ENCODE data around the gene EFHC1. TPM values are rescaled to one million over a fixed set of nuclear protein-coding genes. Genes with fewer than 3 reads are reported as not detected.

EFHC1 gene
- total RNA-seq, 1 donor from 2014 or later, result 1.6 TPM

DNA sequence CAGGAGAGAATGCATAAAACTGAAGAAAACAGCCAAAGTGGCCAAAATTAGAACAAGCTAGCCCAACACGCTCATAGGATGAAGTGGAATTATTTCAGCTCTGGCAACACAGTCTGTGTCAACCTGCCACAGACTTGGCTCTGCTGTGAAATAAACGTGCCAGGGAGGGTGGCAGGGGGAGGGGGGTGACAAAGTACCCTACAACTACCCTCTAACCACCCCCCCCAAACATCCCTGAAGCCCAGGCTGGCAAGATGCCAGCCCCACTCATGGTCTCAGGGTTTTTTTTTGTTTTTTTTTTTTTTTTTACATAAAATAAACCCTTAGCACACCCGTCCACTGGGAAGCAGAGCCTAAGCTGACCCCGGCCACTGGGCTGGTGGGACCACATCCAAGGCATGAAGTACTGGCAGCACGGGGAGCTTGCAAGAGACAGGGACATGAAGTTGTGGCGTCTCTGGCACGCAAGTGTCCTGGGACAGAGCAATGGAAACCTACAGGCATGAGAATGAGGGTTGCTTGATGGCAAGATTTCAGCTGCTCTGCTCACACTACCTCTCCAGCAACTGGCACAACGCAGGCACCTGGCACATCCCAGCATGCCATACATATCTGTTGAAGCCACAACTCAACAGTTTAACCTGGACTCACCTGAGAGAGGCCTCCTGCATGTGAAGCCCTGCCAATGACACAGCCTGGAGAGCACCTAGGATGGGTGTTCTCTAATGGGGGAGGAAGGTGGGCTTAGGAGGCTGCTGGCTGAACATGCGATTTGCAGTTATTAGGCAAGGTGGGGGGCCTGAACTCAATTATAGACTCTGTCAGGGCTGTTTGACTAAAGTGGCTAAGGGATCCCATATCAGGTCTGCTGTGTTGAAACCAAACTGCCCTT, 80.3 kb downstream of the EFHC1 start:
- intact Hi-C loops (cut with micrococcal nuclease), result no loop called here

GRCh38 chr6:52502306-52503029, 82.3 kb downstream of the EFHC1 start:
- intact Hi-C loops (cut with micrococcal nuclease), result no loop called here

DNA sequence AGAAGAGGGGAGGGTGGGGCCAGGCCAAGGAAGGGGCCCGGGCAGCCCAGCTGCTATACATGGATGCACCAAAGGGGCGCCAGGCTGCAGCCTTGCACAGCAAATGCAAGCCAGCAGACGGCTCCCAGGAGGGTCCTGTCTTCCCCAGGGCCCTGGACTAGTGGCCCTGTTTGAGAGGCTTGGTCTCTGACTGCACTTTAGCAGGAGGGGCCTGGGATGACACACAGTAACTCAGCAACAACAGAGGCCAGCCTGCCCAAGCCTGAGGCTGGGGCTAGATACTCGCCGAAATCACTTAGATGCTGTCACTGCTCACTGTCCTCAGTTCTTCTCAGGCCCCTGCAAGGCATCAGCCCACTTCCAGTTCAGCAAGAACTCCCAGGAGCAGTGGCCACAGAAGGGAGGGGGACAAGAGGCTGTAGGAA, 83.2 kb downstream of the EFHC1 start:
- intact Hi-C loops (cut with micrococcal nuclease), result no loop called here

GRCh38 chr6:52503851-52504781, 84.0 kb downstream of the EFHC1 start:
- intact Hi-C loops (cut with micrococcal nuclease), result no loop called here

- intact Hi-C loops (cut with micrococcal nuclease), result no loop called here
Measured at GRCh38 chr6:52504782-52505136, 84.6 kb downstream of the EFHC1 start.

DNA sequence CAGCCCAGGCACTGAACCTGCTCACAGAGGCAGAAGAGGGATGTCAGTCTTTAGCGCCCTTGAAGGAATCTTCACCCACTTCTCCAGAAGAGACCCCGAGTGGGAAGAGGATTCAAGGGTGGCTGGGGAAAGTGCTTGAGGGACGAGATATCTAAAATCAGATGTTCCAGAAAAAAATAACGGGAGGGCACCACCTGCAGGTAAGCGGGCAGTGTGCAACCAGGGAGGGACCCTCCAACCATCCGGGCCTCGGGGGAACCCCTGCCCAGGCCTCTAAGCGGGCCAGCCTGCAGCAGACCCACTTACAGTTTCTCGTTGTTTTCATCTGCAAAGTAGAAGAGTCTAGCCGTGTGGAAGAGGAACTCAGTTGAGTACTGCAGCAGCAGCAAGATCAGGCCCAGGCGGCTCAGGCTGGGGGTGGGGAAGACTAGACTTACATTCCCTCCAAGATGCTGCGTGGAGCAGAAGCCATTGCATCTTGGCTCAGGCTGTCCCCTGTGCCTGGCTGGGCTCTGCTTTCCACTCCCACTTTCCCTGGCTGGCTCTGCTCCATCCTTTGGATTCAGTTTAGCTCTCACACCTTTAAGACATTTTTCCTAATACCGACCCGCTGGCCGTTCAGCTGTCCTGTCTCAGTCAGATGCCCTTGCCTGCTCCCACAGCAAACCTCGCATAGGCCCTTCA, 85.7 kb downstream of the EFHC1 start:
- intact Hi-C loops (cut with micrococcal nuclease), result no loop called here

DNA sequence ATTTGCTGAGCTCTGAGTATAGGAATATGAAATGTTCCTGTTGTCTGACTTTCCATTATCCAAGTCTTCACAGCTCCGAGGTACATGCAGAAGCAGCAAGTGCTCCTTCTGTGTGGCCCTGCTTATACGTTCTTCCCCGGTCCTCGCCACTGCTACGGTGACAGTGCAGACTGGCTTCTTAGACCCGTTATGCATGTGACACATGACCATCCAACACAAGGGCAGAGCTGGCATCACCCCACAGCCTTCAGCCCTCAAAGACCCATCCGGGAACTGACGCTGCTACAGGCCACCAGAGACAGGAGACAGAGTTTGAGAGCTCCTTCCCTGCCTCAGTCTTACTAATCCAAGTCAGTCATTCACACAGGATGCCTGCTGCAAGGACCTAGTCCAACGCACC, 86.3 kb downstream of the EFHC1 start:
- intact Hi-C loops (cut with micrococcal nuclease), result no loop called here

DNA sequence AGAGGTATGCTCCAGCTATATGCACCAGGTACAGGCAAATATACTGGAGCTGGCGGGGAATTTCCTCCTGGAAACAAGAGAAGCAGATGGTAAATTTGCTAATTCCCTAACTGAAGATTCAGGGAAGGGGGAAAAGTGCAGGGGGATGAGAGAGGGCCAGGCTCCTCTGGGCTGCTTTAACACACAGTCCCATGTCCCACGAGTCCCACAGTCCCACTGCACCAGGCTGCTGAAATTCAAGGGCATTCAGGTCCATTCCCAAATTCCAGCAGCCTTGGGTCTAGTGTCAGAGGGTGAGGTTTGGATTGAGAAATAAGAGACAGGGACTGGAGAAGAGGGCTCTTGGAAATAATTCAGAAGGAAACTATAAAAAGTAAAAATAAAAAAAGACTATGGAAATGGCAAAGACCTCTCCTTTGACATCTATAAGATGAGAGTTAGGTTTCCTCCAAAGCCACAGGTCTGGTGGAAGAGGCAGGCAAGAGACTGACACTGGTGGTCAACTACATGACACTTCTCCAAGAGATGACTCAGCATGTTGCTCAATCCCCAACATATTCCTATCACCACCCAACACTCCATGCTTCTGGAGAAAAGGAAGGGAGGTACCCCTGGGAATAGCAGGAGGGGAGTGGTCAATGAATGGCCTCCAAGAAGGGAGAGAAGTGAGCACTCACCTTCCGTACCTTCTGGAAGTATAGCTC, 87.6 kb downstream of the EFHC1 start:
- intact Hi-C loops (cut with micrococcal nuclease), result no loop called here

- intact Hi-C loops (cut with micrococcal nuclease), result no loop called here
Measured at GRCh38 chr6:52508261-52508739, 88.2 kb downstream of the EFHC1 start.

DNA sequence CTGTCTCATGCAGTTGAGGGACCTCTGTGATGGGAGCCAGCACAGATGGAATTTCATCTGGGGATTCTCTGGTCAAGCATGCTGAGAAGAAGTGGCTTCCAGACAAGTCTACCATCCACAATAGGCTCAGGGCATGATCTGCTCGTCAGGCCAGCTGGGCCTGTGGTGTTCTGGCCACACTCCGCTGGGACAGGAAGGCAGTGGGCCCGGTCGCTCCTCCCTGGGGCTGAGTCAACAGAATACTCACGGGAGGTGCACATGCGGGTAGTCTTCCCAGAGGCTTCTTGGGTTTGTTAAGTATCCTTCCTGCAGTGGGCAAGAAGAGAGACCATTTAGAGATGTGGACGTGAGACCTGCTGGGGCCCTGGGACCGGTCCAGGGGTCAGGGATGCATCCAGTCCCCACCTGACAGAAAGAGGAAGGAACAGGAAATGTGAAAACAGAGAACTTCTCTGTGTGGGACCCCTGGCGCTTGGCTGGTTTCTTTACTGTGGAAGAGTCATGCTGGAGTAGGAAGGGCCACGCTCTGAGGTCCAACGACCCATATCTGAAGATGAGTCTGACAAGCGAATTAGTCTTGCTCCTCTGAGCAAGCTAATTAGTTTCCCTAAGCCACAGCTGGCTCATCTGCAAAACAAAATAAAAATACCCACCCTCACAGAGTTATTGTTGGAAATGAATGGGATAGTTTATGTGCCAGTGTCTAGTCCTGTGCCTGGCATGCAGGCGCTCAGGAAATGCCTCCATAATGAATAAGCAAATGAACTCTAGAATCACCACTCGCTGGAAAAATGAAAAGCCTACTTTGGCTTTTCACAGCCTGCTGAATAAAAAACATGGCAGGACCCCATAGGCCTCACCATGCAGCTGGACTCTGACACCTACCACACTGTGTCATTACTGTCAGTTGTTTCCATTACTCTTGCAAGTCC, 89.4 kb downstream of the EFHC1 start:
- intact Hi-C loops (cut with micrococcal nuclease), result no loop called here

DNA sequence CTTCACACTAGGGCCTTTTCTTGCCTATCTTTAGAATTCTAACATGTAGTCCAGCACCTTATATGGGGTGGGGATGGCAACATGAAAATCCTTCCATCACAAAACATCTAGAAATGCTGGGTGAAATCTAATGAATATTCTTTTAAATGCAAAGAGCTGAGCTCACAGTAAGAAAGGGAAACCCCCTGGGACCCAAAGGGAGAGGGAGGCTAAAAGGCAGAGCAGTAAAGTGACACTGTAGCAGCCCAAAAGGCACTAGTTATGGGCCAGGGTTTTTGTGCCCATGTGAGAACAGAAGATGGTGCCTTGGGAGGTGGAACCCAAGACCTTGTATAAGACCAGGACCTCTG, 90.0 kb downstream of the EFHC1 start:
- intact Hi-C loops (cut with micrococcal nuclease), result no loop called here

DNA sequence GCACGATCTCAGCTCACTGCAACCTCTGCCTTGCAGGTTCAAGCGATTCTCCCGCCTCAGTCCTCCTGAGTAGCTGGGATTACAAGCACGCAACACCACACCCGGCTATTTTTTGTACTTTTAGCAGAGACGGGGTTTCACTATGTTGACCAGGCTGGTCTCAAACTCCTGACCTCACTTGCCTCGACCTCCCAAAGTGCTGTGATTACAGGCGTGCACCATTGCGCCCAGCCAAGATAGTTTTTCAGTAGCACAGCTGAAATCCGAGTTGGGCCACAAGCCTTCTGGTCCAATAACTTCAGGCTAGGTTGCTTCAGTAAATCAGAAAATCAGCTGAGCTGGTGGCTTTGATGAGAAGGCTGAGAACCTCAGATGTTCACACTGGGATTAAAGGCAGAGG, 91.0 kb downstream of the EFHC1 start:
- intact Hi-C loops (cut with micrococcal nuclease), result no loop called here

- intact Hi-C loops (cut with micrococcal nuclease), result no loop called here
Measured at GRCh38 chr6:52511572-52512151, 91.5 kb downstream of the EFHC1 start.

- intact Hi-C loops (cut with micrococcal nuclease), result no loop called here
Measured at GRCh38 chr6:52512199-52512598, 92.1 kb downstream of the EFHC1 start.

DNA sequence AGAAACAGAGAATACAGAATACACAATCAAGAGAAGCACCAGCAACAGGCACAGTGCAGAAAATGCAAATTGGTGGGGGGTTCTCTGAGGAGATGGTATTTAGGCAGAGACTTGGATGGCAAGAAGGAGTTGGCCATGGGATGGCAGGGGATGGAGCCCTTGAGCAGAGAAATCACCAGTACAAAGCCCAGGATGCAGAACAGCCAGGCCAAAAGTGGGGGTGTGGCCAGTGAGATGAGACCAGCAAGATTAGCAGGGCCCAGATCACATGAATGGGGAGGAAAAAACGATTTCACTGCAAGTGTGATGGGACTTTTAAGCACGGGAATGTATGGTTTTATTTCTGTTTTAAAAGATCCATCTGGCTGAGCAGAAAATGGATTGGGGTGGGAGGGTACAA, 93.3 kb downstream of the EFHC1 start:
- intact Hi-C loops (cut with micrococcal nuclease), result no loop called here

DNA sequence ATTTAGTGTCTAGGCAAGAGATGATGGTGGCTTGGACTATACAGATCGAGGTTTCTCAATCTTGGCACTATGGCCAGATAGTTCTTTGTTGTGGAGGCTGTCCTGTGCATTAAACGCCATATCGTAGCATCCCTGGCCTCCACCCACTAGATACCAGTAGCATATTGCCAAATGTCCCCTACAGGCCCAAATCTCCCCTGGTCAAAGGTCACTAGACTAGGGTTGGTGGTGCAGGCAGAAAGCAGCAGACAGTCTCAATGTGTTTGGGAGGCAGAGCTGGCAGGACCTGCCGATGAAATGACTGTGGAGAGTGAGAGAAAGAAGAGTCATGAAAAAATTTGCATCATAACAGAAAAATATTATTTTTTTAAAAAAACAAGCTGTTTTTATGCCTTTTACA, 93.8 kb downstream of the EFHC1 start:
- intact Hi-C loops (cut with micrococcal nuclease), result no loop called here

DNA sequence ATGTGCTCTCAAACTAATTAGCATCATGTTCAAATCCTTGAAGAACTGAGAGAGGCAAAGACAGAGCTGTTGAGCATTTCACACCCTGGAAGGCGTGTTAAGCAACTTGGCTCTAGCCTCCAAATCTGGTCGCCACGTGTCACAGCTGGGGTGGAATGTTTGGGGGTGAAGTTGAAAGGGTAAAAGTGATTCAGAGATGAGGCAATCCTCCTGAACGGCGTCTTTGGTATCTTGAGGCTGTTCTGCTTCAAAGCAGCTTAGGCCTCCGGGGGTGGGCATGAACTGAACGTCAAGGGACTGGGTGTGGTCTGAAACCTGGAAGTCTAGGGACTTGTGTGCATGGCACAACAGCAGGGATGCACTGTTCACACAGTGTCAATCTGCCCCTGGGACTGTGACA, 94.4 kb downstream of the EFHC1 start:
- intact Hi-C loops (cut with micrococcal nuclease), result no loop called here

GRCh38 chr6:52515219-52515960, 95.2 kb downstream of the EFHC1 start:
- intact Hi-C loops (cut with micrococcal nuclease), result no loop called here
